A673 (cell line): ENCODE measurements around the gene KIF12.

Source experiments
- CTCF ChIP-seq: fragments of 300-800, 200-600 bp; sonication (generic); conservative IDR thresholded peaks from 2 replicates; pipeline ENCODE4 v1.5.1; 2017; ENCODE audit warnings: low read depth, mild to moderate bottlenecking, antibody characterized with exemption, low read length, moderate library complexity, mixed read lengths
- EZH2 ChIP-seq: fragments of 200-600 bp; sonication (generic); IDR thresholded peaks from 2 replicates; pipeline ENCODE4 v1.6.1; 2017; ENCODE audit warnings: borderline replicate concordance, low read depth, mild to moderate bottlenecking, mixed read lengths, antibody characterized with exemption, low read length; ENCODE audit not compliant: poor library complexity, severe bottlenecking

DNA sequence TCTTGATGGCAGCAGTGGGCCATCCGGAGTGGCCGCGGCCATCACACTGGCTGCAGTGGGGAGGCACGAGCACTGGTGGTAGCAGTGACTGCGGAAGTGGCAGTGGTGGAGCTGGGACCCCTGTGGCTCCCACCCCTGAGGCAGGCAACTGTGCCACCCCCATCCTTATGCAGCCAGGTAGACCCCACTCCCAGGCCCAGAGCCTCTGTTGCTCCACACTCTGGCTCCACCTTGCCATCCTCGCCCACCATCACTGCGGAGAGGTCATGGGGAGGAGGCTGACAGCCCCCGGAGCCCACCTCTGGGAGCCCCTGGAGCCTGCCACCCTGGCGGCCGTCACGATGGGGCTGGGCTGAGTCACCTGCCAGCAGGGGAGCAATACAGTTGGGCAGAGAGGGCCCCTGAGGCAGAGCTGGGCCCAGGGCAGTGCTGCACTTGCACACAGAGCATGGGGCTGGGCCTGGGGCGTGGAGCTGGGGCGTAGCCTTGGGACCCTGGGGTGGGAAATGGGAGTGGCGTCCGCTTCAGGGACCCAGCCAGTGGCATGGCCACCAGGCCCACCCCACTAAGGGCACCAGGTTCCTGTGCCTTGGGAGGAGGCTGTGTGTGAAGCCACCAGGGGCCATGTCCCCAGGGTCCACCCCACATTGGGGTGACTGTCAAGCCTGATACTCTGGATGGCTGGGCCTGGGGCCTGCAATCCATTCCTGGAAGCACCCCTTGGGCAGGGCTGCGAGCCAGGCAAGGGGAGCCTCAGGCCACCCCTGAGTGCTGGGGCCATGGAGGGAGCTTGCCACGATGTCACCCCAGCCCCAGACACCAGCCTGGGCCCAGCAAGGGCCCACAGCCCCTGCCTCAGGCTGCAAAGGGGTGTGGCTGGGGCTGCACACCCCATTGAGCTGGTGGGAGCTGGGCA, 28.6 kb downstream of the KIF12 start:
- TF ChIP-seq CTCF: no peak
- no peak for TF ChIP-seq EZH2
